SH-SY5Y (cell line): Measurements from ENCODE around the gene LRRC4C.

Experiments
- GATA2 ChIP-seq: IDR thresholded peaks from 2 replicates; pipeline ENCODE4 v1.6.1; 2011; ENCODE audit warnings: mild to moderate bottlenecking, low read depth, low read length
- GATA3 ChIP-seq: IDR thresholded peaks from 2 replicates; pipeline ENCODE4 v1.6.1; 2011; ENCODE audit warnings: low read depth, mild to moderate bottlenecking, low read length, moderate library complexity

Gene LRRC4C

DNA sequence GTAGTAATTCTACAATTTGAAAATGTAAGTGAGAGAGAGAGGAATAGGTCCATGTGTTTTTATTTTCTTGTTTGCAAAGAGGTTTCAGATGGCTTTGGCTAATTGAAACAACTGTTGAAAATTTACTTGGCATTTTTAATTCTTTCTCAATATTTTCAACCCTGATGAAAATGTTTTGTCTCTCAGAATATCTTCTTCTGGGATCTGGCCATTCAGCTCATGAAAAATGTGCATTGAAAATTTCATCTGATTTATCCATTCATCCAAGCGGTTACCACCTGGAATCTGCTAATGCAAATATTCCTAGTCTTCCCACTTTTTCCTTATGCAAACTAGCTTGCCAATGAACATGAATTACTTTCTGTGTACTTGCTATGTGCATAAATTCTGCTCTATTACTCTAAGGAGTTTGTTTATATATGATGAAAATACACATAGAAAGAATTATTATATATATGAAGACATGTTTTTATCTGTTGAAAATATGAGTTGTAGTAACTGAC, 621.2 kb downstream of the LRRC4C start:
- no peak for TF ChIP-seq GATA3

DNA sequence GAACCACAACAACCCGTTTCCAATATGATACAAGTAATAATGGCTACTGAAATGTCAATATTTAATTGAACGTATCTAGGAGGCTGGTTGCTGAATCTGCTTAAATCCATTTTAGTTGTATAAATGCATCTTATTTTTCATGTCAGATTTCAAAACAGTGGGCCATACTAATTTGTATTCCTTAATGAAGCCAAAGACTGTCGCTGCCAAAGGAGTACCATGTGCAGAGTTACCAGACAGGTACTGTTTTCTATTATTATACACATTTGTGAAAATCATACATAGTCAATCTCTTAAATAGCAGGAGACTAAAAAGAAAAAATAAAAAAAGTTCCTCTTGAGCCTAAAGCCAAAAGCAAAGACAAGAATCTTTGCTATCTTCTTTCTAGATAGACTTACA, 632.3 kb downstream of the LRRC4C start:
- TF ChIP-seq GATA2 (no peak), GATA3 (no peak)

DNA sequence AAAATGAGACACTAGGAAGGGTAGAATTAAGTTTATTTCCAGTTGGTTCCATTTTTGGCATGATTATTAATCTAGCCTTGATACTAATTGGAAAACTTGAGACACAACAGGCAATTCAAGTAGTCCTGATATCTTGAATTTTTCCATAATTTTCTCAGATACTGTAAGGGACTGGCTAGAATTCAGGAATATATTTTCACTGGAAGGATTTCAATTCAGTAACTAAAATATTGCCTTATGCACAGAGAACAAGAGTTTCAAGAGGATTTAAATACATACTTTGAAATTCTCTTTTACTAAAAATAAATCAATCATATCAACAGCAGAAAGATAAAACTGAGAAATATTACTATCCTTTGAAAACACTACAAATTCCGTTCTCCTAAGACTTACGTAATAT, 632.9 kb downstream of the LRRC4C start:
- TF ChIP-seq GATA3 = no peak
- no peak for TF ChIP-seq GATA2

DNA sequence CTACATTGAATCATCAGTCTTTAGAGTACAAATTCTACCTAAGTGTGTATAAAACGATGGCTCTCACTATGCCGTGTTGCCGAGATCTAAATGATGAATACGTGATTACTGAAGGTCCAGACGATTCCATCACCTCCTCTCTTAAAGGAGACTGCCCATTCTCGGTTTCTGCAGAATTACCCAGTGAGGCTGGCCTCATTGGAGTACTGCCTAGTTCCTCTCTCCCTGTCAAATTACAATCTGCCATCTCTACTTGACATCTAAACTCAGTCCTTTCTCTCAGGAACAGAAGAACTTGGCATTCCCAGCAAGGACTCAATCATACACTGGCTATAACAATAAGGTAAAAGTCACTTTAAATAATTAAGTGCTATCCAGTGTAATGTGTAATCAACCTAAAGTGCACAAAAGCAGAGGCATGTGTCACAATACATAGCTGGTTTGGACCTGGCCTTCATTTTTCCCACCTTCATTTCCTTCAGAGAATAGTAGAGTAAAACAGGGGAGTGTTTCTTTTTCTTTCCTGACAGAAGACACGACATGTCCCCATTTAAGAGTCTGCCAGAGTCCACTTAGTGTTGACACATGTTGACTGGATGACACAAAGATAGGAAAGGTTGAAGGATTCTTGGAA, 634.1 kb downstream of the LRRC4C start:
- TF ChIP-seq GATA3 (no peak), GATA2 (no peak)

DNA sequence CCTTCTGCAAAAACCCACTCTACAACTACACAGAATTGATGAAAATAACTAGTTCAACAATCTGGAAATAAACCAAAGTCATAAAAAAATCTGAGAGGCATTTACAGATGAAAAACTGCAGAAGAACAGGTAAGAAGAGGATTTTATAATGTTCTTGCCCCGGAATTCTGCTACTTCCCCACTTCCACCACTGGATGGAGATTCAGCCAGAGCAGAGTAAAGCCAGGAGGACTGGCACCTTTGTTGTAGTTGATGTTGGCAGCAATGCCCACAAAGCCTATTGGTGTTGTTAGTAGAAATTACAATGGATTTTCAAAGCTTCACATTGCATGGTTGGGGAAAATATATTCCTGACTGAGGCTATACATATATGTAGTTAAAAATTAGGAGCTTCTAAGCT, 640.2 kb downstream of the LRRC4C start:
- TF ChIP-seq GATA2 = no peak
- no peak for TF ChIP-seq GATA3

DNA sequence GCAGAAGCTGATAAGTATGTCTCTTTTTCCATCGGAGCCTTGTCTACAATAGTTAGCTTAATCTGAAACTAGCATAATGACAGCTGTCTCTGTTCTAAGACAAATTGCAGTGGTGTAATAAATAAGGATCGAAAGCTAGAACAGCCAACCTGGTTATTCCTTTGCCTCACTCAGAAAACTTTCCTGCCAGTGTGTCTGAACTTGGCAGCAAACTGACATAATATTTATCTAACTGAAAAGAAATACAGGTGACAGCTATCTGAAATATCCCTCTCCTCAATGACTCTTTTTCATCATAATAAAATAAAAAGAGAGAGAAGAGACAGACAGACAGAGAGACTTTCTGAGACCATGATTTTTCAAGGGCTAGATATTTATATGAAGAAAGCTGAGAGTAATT, 642.5 kb downstream of the LRRC4C start:
- TF ChIP-seq GATA3 (no peak), GATA2 (no peak)

DNA sequence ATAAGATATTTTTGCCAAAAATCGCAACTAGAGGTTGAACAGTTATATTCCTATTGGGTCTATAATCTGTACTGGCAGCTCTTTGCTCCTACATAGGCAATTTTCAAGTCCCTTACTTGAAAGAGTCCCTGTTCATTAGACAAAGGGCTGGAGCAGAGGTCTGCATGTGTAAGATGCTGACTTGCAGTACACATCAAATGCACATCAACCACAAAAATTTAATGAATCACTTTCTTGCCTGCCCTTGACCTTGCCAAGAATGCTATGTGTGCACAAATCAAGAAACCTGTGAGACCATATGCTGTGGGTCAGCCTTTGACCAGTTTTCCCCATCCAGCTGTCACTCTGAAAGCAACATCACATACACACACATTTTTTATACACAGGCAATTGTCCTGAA, 661.5 kb downstream of the LRRC4C start:
- TF ChIP-seq GATA3 (no peak), GATA2 (no peak)

DNA sequence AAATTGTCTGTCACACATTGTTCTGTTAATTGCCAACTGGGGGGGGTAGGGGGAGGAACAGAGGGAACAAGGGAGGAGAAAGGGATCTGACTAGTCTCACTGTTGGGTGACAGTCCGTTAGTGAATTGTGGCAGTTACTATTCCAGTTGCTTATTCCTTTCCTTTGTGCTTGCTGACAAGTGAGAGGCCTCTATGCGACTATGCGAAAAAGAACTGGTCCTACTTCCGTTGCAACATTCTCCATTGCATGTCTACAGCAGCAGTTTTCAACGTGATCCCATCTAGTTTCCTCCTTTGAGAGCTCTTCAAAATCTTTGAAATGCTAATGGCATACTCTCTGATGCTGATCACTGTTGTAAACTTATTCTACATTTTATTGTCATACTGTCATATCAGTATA, 672.2 kb downstream of the LRRC4C start:
- TF ChIP-seq GATA2 (no peak), GATA3 (no peak)

DNA sequence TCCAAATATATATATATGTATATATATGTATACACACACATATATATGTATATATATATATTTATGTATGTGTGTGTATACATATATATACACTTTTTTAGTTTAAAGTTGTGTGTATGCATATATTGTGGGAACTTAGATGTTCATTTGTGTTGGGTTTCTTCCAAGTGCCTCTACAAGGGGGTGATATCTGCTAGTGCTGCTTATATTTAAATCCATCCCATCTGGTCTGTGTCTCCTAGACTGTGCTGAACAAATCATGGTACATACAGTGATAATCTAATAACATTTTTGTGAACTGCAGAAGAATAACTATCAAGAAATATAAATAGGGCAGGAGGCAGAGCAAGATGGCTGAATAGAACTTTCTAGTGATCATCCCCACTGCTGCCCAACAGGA, 696.4 kb downstream of the LRRC4C start:
- TF ChIP-seq GATA2 (no peak), GATA3 (no peak)

DNA sequence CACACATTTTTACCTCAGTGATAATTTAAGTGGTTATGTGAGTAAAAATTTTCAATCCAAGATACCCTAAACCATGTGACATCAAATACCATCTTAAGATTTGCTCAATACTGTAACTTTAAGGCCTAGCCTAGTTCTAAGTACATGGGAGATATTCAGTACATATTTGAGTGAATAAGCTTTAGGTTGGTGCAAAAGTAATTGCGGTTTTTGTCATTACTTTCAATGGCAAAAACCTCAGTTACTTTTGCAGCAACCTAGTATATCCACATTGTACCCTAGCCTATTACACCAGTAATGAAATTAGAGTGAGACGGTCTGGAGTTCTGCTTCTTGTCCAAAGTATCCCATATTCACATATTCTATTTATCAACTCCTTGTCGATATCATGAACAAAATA, 700.1 kb downstream of the LRRC4C start:
- no peak for TF ChIP-seq GATA3
- no peak for TF ChIP-seq GATA2

DNA sequence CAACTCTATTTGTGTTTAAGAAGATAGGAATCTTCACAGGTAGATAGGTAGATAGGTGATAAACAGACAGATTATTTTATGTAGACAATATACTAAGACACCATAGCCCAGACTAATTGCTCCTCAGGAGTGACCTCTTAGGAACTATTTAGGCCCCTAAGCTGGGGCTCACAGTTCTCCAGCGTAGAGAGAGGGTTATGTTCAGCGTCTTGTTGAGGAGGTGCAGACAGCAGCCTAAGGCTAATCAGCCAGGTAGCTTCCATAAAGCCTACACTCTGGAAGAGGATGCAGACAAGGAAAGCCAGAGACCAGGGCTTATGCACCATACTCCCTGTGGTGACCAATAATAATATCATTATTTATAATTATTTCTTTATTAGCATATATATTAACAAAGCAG, 705.2 kb downstream of the LRRC4C start:
- no peak for TF ChIP-seq GATA3
- no peak for TF ChIP-seq GATA2

DNA sequence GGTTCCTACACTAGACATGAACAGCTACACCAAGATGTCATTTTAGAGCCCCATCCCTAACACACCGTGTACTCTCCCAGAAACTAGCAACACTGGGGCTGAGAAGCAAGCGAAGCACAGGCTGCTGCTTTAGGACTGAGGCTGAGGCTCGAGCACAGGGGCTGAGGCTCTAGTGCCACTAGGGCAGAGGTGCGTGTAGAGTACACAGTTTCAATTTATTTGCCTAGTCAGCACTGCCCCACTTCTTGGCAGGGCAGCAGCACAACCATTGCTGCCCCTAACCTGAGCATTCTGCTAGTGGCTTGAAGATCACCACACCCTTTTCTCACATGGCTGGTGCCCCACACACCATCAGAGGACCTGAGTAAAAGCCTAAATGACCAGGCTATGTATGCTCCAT, 713.2 kb downstream of the LRRC4C start:
- TF ChIP-seq GATA3 = no peak

DNA sequence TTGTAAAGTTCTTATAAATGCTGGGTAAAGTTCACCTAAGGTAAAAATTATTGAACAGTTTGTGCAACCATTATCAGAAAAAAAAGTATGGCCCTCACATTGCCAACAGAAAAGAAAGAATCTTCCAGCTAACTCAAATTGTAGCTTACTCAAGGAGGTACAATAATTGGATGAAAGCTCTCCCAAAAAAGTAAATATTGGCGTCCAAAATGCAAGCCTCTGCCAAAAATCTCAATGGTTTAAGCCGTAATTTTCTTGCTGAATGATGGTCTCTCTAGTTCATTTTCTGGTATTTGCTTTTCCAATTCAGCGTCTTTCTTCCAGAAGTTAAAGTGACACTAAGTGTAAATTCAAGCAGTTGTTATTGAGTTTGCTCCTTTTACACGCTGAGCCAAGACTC, 727.3 kb downstream of the LRRC4C start:
- TF ChIP-seq GATA2 = no peak

DNA sequence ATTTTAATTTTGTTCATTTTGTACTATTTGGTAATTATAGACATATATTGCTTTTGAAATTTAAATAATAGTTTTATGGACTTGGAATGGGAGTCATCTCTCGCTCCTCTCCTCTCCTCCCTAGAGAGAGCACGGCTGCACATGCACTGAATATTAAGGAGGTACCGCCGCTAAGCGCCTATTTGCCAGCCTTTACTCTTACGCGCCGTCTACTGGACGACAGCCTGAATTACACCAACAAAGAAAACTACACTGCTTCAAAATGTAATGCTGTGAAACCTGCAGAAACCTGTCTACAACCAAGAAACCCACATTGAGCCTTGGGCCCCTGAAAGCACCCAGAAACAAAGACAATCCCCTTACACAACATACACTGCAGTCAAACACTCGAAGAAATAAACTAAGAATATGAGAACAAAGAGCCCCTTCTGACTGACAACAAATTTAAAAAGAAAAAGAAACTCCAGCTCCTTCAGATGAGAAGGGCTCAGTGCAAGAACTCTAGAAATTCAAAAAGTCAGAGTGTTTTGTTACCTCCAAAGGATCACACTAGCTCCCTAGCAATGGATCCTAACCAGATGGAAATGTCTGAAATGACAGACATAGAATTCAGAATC, 737.2 kb downstream of the LRRC4C start:
- TF ChIP-seq GATA3 (no peak), GATA2 (no peak)

DNA sequence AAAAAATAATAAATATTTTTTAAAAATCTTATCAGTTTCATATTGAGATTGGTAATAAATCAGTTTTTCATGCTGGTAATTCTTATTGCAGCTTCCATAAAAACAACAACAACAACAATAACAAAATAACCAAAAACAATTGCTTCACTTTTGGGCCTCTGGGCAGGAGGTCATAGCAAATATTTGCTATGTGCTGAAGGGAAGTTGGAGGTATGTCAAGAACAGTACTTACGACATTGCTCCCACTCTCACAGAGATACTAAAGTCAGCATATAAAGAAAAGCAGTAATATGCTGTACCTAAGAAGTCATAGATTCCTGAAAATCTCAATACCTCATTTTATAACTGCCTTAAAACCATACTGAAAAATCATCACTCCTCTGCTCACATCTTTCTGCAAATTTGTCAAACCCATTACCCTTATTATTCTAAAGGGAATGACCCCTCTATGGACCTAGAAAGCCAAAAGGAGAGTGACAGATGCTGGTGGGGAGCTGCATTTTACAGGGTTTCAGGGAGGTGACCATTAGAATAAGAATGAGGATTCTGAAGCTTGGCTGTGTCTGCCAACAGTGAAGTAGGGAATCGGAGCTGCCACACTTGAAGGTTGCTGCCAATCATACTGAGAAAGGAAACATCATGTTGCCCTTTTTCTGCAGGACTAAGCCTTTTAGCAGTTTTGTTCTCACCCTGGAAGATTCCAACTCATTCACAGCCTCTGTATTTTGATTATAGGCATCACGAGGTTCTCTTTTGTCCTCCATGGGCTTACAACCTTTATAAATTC, 742.9 kb downstream of the LRRC4C start:
- no peak for TF ChIP-seq GATA2
- no peak for TF ChIP-seq GATA3
